K562 (cell line): ENCODE measurements around the gene POLR1H. TPM values are rescaled to one million over a fixed set of nuclear protein-coding genes. Genes with fewer than 3 reads are reported as not detected.
A peak's percentile ranks its signal among the peaks of the same experiment; 100 is the strongest.

ENCODE experiments used
- ATAC-seq: fragments of 200-7000 bp; cut with Tn5 transposase; 3 replicates; pipeline ENCODE4 v1.9.1; 2020; ENCODE audit warnings: moderate library complexity
- BruUV-seq: library from RNA; stranded (reverse); fragments of 400-500 nt; replicated peaks from 2 replicates; lab custom pipeline; 2021; lab: Mats Ljungman, UMichigan
- CTCF ChIA-PET: fragments of 300-600 bp; formaldehyde crosslinking; extraction: SDS; loops from one replicate; lab custom pipeline; 2021; ENCODE audit warnings: low intra/inter-chr PET ratio; lab: Yijun Ruan, JAX
- POLR2A ChIA-PET: fragments of 300-600, 350-650 bp; sonication (Branson Sonifier 250); formaldehyde crosslinking; extraction: SDS; loops from one replicate; lab custom pipeline; 2021; ENCODE audit warnings: antibody characterized with exemption, inconsistent platforms; lab: Yijun Ruan, JAX
- DNase-seq, 4 experiments: peaks; one replicate each; pipeline versions ENCODE4 v3.0.0 to v3.0.0-alpha.2; 2011 to 2018; ENCODE audit warnings: low spot score in 3 of 4, mixed read lengths in 3 of 4; ENCODE audit errors: extremely low read depth in 1 of 4
- FAIRE-seq: peaks from 2 replicates; lab custom pipeline; 2011; peaks lifted over from hg19 to GRCh38; lab: Jason Lieb, UNC
- H2AFZ ChIP-seq: 2 replicates; pipeline ENCODE4 v1.6.0; 2011; ENCODE audit warnings: low read depth, low read length, control low read depth, inconsistent platforms
- H3K27ac ChIP-seq: fragments of 200-600 bp; 3 replicates; pipeline ENCODE4 v1.8.0; 2011; ENCODE audit warnings: low read depth, mild to moderate bottlenecking, control low read depth, inconsistent platforms, low read length, moderate library complexity, mixed read lengths; ENCODE audit errors: extremely low read depth
- H3K27me3 ChIP-seq, 2 experiments: fragments of 300-600 bp in 1 of 2; 2 replicates in 1 of 2; 3 replicates in 1 of 2; pipeline versions ENCODE4 v1.6.0 to v1.8.0; 2011; ENCODE audit warnings: inconsistent platforms in 2 of 2, low read length in 2 of 2, mild to moderate bottlenecking in 1 of 2, mixed read lengths in 1 of 2, moderate library complexity in 1 of 2; ENCODE audit not compliant: control insufficient read depth in 2 of 2, insufficient read depth in 2 of 2
- H3K36me3 ChIP-seq: fragments of 300-600 bp; 3 replicates; pipeline ENCODE4 v1.8.0; 2011; ENCODE audit warnings: mild to moderate bottlenecking, low read length, inconsistent platforms; ENCODE audit not compliant: control insufficient read depth, insufficient read depth
- H3K4me1 ChIP-seq, 2 experiments: fragments of 200-600 bp in 1 of 2; replicated peaks in 1 of 2; 2 replicates in 1 of 2; 3 replicates in 1 of 2; pipeline versions ENCODE4 v1.5.1 to v1.8.0; 2011; ENCODE audit warnings: inconsistent platforms in 2 of 2, low read length in 2 of 2, mild to moderate bottlenecking in 1 of 2, mixed read lengths in 1 of 2, moderate library complexity in 1 of 2; ENCODE audit not compliant: control insufficient read depth in 2 of 2, insufficient read depth in 2 of 2
- H3K4me2 ChIP-seq: 2 replicates; pipeline ENCODE4 v1.6.1; 2011; ENCODE audit warnings: low read length, control low read depth, inconsistent platforms, mixed read lengths; ENCODE audit not compliant: insufficient read depth
- H3K4me3 ChIP-seq: fragments of 200-600 bp; sonication (generic), shearing (Covaris generic); 2 replicates; pipeline ENCODE4 v1.5.1; 2016; ENCODE audit warnings: control low read depth, inconsistent platforms
- H3K79me2 ChIP-seq: fragments of 200-600 bp; 3 replicates; pipeline ENCODE4 v1.8.0; 2011; ENCODE audit warnings: low read length, inconsistent platforms; ENCODE audit not compliant: control insufficient read depth, insufficient read depth
- H3K9ac ChIP-seq, 2 experiments: 2 replicates each; pipeline versions ENCODE4 v1.6.0 to v1.6.1; 2011; ENCODE audit warnings: low read depth in 2 of 2, low read length in 2 of 2, control low read depth in 1 of 2, inconsistent platforms in 1 of 2, mild to moderate bottlenecking in 1 of 2, mixed read lengths in 1 of 2; ENCODE audit not compliant: insufficient read depth in 1 of 2
- H3K9me1 ChIP-seq: one replicate; pipeline ENCODE4 v1.6.0; 2011; ENCODE audit warnings: inconsistent platforms, mild to moderate bottlenecking, low read length, moderate library complexity; ENCODE audit not compliant: control insufficient read depth, insufficient read depth
- H3K9me3 ChIP-seq: replicated peaks from 2 replicates; pipeline ENCODE4 v1.5.1; 2011; ENCODE audit warnings: low read depth, low read length, inconsistent platforms; ENCODE audit not compliant: control insufficient read depth, insufficient read depth
- H4K20me1 ChIP-seq: replicated peaks from 2 replicates; pipeline ENCODE4 v1.6.1; 2011; ENCODE audit warnings: low read length, inconsistent platforms, mixed read lengths; ENCODE audit not compliant: control insufficient read depth, insufficient read depth
- GTF3C2 ChIP-seq: IDR thresholded peaks from 3 replicates; pipeline ENCODE4 v1.6.1; 2011; ENCODE audit warnings: borderline replicate concordance, mild to moderate bottlenecking, moderate library complexity; ENCODE audit not compliant: insufficient read length; ENCODE audit errors: extremely low read depth
- RNF2 ChIP-seq: sonication (generic); IDR thresholded peaks from 2 replicates; pipeline ENCODE4 v1.6.1; 2016
- SFPQ ChIP-seq: fragments of 200-400 bp; formaldehyde crosslinking; IDR thresholded peaks from 2 replicates; pipeline ENCODE4 v1.6.1; 2017; ENCODE audit warnings: mild to moderate bottlenecking, low read depth, low read length, moderate library complexity
- XRCC5 ChIP-seq: fragments of 200-400 bp; formaldehyde crosslinking; IDR thresholded peaks from 2 replicates; pipeline ENCODE4 v1.6.1; 2017; ENCODE audit warnings: low read depth, mild to moderate bottlenecking, low read length
- ZFP30 ChIP-seq: fragments of 250-450 bp; sonication (Bioruptor Pico); IDR thresholded peaks from 2 replicates; pipeline ENCODE4 v1.8.0; 2022; ENCODE audit warnings: moderate library complexity, mild to moderate bottlenecking, inconsistent platforms, borderline replicate concordance
- ZNF134 ChIP-seq: fragments of 250-450 bp; sonication (Bioruptor Pico); conservative IDR thresholded peaks from 2 replicates; pipeline ENCODE4 v1.4.0; 2020
- ZNF316 ChIP-seq: fragments of 450-650 bp; IDR thresholded peaks from 2 replicates; pipeline ENCODE4 v1.6.1; 2016
- WGBS: fragments of 100-300 bp; shearing (Covaris generic); methylation state at CpG from one replicate; pipeline ENCODE4 v1.1.6; 2016; ENCODE audit warnings: low coverage, mixed read lengths; ENCODE audit not compliant: insufficient coverage; ENCODE audit errors: missing lambda C conversion rate; 5-methylcytosine and 5-hydroxymethylcytosine counted together
- in situ Hi-C: fragments of 300-500 bp; cut with MboI; formaldehyde crosslinking; loops from 4 replicates; pipeline ENCODE4 v1.15.0; 2018; ENCODE audit warnings: inconsistent platforms, mixed read lengths
- intact Hi-C: fragments of 100-400 bp; cut with micrococcal nuclease; formaldehyde crosslinking; loops from 2 replicates; pipeline ENCODE4 v1.14.2; 2022
- polyA plus RNA-seq, 8 experiments: library from polyadenylated mRNA; depleted of rRNA in 4 of 8; stranded (reverse) in 5 of 8; unstranded in 3 of 8; fragments of >200 nt; fragmentation: Nextera tagmentation in 2 of 8; fragmentation: Illumina TruSeq in 1 of 8; extraction: Ambion mirVana in 2 of 8; extraction: Trizol in 1 of 8; gene quantifications; 2 replicates each; pipeline versions ENCODE4 v1.2.1 to v1.2.3, GENCODE V29; 2011 to 2014; ENCODE audit warnings: inconsistent platforms in 1 of 8, missing spikeins in 1 of 8
- total RNA-seq, 7 experiments: library from RNA; depleted of rRNA in 6 of 7; stranded (reverse); fragments of >200 nt in 6 of 7; fragmentation: Illumina TruSeq in 2 of 7; extraction: Trizol in 2 of 7; gene quantifications; 2 replicates each; pipeline versions ENCODE4 v1.2.1 to v1.2.3, GENCODE V29; 2011 to 2021; ENCODE audit warnings: low replicate concordance in 1 of 7

Gene POLR1H
- total and polyA plus RNA-seq, 9 of the 15 experiments (the other 6 are each of a cell fraction or from before 2014, with no cell fraction given): 92.2 to 333 (median 143) TPM

- FAIRE-seq: no peak
- ATAC-seq: no peak
- intact Hi-C loops (no loop called here), in situ Hi-C loops (no loop called here)
- Histone ChIP-seq H3K27ac (no peak overlapping the region), H3K4me1 (peaks cover 0 to 27% of the 10 kb centered on the region in 2 experiments; a peak in 2 of 5 replicates), H3K9me1 (no peaks in the 10 kb centered on the region), H4K20me1 (0 out of 2 replicates have a peak, but pooled peaks cover 4% of the 10 kb centered on the region), H3K4me3 (no peak overlapping the region), H3K9ac (no peak overlapping the region), H3K36me3 (peaks cover 8% of the 10 kb centered on the region; the same call in 2 of the 3 replicates), H2AFZ (no peak overlapping the region), H3K79me2 (peaks cover 13% of the 10 kb centered on the region), H3K27me3 (peaks cover 25 to 33% of the 10 kb centered on the region in 2 experiments; a peak in 4 of 5 replicates), H3K4me2 (no peak overlapping the region), H3K9me3 (no peaks in the 10 kb centered on the region)
- no peak for DNase-seq
- ChIA-PET CTCF (no interaction called here), POLR2A (interaction anchor here (0.5 to 2.2 kb wide), 2 partner anchors 11 to 148 kb away, joined by 4 to 10 read pairs; partner anchors contain the start of gene POLR1H)
- no TSS peak for BruUV-seq
- 0% methylated on average over 3 of the region's 3 CpGs for WGBS
- TF ChIP-seq ZFP30 (CRISPR knock-in tag) (no peak), ZNF134 (CRISPR knock-in tag) (no peak), ZNF316 (peak; percentile 45; the same call in 1 of the 2 replicates), GTF3C2 (no peak), RNF2 (no peak), XRCC5 (no peak), SFPQ (no peak)
Measured at GRCh38 chr6:30071858-30072257, 10.8 kb downstream of the POLR1H start.
